HEK293T (cell line): ENCODE data around the gene CYP19A1.

ENCODE experiments used
- CTCF ChIA-PET: fragments of 350-600 bp; formaldehyde crosslinking; extraction: SDS; loops from one replicate; lab custom pipeline; 2021; ENCODE audit warnings: antibody characterized with exemption, inconsistent platforms; lab: Yijun Ruan, JAX
- POLR2A ChIA-PET: fragments of 350-600 bp; formaldehyde crosslinking; extraction: SDS; loops from one replicate; lab custom pipeline; 2020; ENCODE audit warnings: antibody characterized with exemption, inconsistent platforms; lab: Yijun Ruan, JAX
- DNase-seq: peaks from one replicate; pipeline ENCODE4 v3.0.0; 2012; ENCODE audit warnings: mixed read lengths; ENCODE audit errors: extremely low spot score
- ARNT ChIP-seq: fragments of 450-650 bp; IDR thresholded peaks from 2 replicates; pipeline ENCODE4 v1.6.1; 2017; ENCODE audit warnings: mild to moderate bottlenecking
- BHLHE40 ChIP-seq: fragments of 450-650 bp; IDR thresholded peaks from 2 replicates; pipeline ENCODE4 v1.6.1; 2016; ENCODE audit warnings: mild to moderate bottlenecking, moderate library complexity, borderline replicate concordance
- CTBP1 ChIP-seq: fragments of 450-650 bp; IDR thresholded peaks from 2 replicates; pipeline ENCODE4 v1.6.1; 2016; ENCODE audit warnings: borderline replicate concordance
- ELF4 ChIP-seq: fragments of 450-650 bp; IDR thresholded peaks from 2 replicates; pipeline ENCODE4 v1.6.1; 2017; ENCODE audit warnings: antibody characterized with exemption
- FOXA1 ChIP-seq: fragments of 450-650 bp; IDR thresholded peaks from 2 replicates; pipeline ENCODE4 v1.6.1; 2016; ENCODE audit warnings: mild to moderate bottlenecking
- FOXK2 ChIP-seq: fragments of 450-650 bp; IDR thresholded peaks from 2 replicates; pipeline ENCODE4 v1.6.1; 2016; ENCODE audit warnings: mild to moderate bottlenecking
- FOXM1 ChIP-seq: fragments of 450-650 bp; IDR thresholded peaks from 2 replicates; pipeline ENCODE4 v1.6.1; 2017; ENCODE audit warnings: mild to moderate bottlenecking, borderline replicate concordance
- HDGF ChIP-seq: fragments of 450-650 bp; IDR thresholded peaks from 2 replicates; pipeline ENCODE4 v1.6.1; 2017; ENCODE audit warnings: antibody characterized with exemption, borderline replicate concordance
- L3MBTL2 ChIP-seq: fragments of 450-650 bp; conservative IDR thresholded peaks from 2 replicates; pipeline ENCODE4 v1.6.1; 2016; ENCODE audit warnings: mild to moderate bottlenecking
- LEF1 ChIP-seq: fragments of 450-650 bp; IDR thresholded peaks from 2 replicates; pipeline ENCODE4 v1.6.1; 2017; ENCODE audit warnings: mild to moderate bottlenecking, borderline replicate concordance
- NFRKB ChIP-seq: fragments of 450-650 bp; IDR thresholded peaks from 2 replicates; pipeline ENCODE4 v1.6.1; 2016; ENCODE audit warnings: mild to moderate bottlenecking, moderate library complexity
- SP1 ChIP-seq: fragments of 450-650 bp; IDR thresholded peaks from 2 replicates; pipeline ENCODE4 v1.6.1; 2017
- SUZ12 ChIP-seq: fragments of 450-650 bp; IDR thresholded peaks from 2 replicates; pipeline ENCODE4 v1.6.1; 2016; ENCODE audit warnings: mild to moderate bottlenecking
- TARDBP ChIP-seq: fragments of 450-650 bp; IDR thresholded peaks from 2 replicates; pipeline ENCODE4 v1.6.1; 2016
- ZNF384 ChIP-seq: fragments of 450-650 bp; IDR thresholded peaks from 2 replicates; pipeline ENCODE4 v1.6.1; 2016
- TF ChIP-seq, protein P1 (sequence below): fragments of 450-650 bp; IDR thresholded peaks from 2 replicates; pipeline ENCODE4 v1.6.1; 2016

The CYP19A1 gene

DNA sequence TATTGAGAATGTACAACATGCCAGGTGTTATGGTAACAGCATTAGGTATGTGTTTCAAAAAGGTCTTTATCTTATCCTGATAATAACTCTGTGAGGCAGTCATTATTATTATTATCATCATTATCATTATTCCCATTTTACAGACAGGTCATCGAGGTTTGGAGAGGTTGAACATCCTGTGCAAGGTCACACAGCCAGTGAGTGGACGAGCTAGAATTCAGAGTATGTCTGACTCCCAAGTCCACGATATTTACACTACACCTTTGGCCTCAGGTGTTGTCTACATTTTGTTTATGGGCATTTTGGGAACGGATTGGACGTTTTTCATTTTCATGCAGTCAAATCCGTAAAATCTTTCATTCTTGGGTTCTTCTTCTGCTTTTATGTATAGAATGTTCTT lies 27.0 kb upstream of the CYP19A1 start:
- POLR2A ChIA-PET: no interaction called here
- CTCF ChIA-PET: no interaction called here
- no peak for DNase-seq
- TF ChIP-seq SUZ12 (no peak), FOXK2 (no peak)

DNA sequence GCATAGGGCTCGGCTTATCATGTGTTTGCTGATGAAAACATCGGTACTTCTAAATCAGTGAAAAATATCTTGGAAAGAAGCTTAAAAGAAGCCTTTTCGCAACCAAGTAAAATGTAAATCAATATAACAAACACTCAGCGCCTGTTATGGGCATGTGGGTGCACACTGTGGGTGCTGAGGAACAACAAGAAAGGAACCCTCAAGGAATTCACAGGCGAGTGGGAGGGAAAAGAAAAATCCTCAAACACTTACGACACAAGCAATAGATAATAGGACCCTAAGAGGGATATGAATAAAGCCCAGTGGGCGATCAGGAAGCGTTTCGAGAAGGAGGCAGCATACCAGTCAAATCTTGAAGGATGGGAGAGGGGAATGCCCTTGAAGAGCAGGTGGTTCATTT lies 25.0 kb upstream of the CYP19A1 start:
- POLR2A ChIA-PET: no interaction called here
- DNase-seq: no peak
- TF ChIP-seq TARDBP (no peak), FOXM1 (no peak), ZNF384 (no peak), HDGF (no peak), CTBP1 (no peak), SP1 (no peak), FOXK2 (no peak), SUZ12 (no peak), ARNT (no peak), NFRKB (no peak), L3MBTL2 (no peak), ELF4 (no peak)
- TF ChIP-seq, protein P1, sequence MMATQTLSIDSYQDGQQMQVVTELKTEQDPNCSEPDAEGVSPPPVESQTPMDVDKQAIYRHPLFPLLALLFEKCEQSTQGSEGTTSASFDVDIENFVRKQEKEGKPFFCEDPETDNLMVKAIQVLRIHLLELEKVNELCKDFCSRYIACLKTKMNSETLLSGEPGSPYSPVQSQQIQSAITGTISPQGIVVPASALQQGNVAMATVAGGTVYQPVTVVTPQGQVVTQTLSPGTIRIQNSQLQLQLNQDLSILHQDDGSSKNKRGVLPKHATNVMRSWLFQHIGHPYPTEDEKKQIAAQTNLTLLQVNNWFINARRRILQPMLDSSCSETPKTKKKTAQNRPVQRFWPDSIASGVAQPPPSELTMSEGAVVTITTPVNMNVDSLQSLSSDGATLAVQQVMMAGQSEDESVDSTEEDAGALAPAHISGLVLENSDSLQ: no peak
- CTCF ChIA-PET: no interaction called here

DNA sequence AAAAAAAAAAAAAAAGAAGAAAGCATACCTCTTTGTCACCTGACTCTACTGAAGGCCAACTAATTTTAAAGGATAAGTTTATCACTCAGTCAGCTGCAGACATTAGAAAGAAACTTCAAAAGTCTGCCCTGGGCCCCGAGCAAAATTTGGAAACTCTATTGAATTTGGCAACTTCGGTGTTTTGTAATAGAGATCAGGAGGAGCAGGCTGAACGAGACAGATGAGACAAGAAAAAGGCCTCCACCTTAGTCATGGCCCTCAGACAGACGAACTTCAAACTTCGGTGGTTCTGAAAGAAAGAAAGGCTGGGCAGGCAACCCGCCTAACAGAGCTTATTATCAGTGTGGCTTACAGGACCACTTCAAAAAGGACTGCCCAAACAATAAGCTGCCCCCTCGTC lies 21.6 kb upstream of the CYP19A1 start:
- no peak for DNase-seq
- CTCF ChIA-PET: no interaction called here
- POLR2A ChIA-PET: no interaction called here
- TF ChIP-seq ARNT (no peak), HDGF (no peak), TARDBP (no peak), BHLHE40 (no peak), NFRKB (no peak), L3MBTL2 (no peak), SUZ12 (no peak)

DNA sequence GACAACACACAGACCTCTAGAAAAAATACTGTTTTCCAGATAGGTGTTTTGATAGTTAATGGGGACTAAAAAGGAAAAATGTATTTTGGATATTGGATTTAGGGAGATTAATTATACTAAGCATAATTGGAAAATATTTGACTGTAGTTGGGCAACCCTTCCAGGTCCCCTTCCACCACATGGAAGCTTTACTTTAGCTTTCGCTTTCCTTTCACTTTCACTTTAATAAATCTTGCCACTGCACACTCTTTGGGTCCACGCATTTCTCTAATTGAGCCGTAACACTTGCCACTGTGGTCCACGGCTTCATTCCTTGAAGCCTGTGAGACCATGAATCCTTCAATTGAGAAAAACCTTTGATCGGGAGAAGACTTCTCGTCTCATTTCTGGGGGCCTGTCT lies 18.6 kb upstream of the CYP19A1 start:
- ChIA-PET CTCF (no interaction called here), POLR2A (no interaction called here)
- TF ChIP-seq ARNT (no peak), FOXA1 (no peak), BHLHE40 (no peak), TARDBP (no peak), ZNF384 (no peak), SP1 (no peak), CTBP1 (no peak), SUZ12 (no peak), LEF1 (no peak), HDGF (no peak), NFRKB (no peak), FOXK2 (no peak), L3MBTL2 (no peak), ELF4 (no peak), FOXM1 (no peak)
- TF ChIP-seq, protein P1: no peak

DNA sequence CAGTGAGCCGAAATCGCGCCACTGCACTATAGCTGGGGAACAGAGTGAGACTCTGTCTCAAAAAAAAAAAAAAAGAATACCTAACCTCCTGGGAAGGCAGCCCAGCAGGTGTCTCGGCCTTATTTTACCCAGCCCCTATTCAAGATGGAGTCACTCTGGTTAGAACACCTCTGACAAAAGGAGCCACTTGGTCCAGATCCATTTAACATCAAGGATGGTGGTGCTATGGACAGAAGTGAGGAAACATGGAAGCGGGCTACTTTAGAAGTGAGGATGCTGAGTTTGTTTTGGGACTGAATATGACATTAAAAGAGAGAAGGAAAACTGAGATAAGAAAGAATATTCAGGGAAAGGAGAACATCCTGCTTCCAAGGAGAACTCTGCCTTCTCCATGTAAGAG lies 17.8 kb upstream of the CYP19A1 start:
- TF ChIP-seq SUZ12 (no peak), SP1 (no peak), FOXM1 (no peak), LEF1 (no peak), NFRKB (no peak), ELF4 (no peak), FOXK2 (no peak), CTBP1 (no peak), FOXA1 (no peak), ARNT (no peak), HDGF (no peak), L3MBTL2 (no peak), TARDBP (no peak), ZNF384 (no peak), BHLHE40 (no peak)
- TF ChIP-seq, protein P1: no peak
- POLR2A ChIA-PET: no interaction called here
- CTCF ChIA-PET: no interaction called here
- no peak for DNase-seq

More for the DNA sequence above, 18.6 kb upstream of the CYP19A1 start:
- DNase-seq: no peak

DNA sequence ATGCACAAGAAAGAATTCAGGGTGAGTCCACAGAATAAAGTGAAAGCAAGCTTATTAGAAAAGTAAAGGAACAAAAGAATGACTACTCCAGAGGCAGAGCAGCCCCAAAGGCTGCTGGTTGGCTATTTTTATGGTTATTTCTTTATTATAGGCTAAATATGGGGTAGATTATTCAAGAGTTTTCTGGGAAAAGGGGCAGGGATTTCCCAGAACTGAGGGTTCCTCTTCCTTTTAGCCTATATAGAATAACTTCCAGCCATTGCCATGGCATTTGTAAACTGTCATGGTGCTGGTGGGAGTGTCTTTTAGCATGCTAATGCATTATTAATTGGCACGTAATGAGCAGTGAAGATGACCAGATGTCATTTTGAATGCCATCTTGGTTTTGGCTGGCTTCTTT lies 16.7 kb upstream of the CYP19A1 start:
- ChIA-PET CTCF (no interaction called here), POLR2A (no interaction called here)
- TF ChIP-seq ARNT (no peak), NFRKB (no peak), FOXM1 (no peak), L3MBTL2 (no peak), LEF1 (no peak), ZNF384 (no peak), BHLHE40 (no peak)
- DNase-seq: no peak

DNA sequence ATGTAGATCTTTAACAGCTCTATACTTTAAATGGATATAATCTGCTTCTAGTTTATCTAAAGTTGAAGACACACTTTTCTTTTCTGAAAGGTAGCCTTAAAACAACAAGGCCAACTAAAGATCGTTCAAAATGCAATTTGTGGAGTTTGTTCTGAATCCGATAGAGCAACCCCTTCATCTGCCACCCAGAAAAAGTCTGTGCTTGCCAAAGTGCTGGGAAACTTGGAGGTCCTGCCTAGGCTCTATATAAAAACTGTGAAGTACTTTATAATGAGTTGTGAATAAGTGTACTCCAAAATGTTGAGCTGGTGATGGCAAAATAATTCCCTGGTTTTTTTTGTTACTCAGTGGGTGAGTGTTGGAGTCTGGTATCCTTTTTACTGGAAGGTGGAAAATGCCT lies 15.6 kb upstream of the CYP19A1 start:
- TF ChIP-seq ELF4 (no peak), FOXM1 (no peak), SUZ12 (no peak), BHLHE40 (no peak), NFRKB (no peak), TARDBP (no peak), SP1 (no peak), L3MBTL2 (no peak), CTBP1 (no peak), FOXK2 (no peak), ZNF384 (no peak), FOXA1 (no peak), HDGF (no peak), ARNT (no peak), LEF1 (no peak)
- TF ChIP-seq, protein P1: no peak
- ChIA-PET CTCF (no interaction called here), POLR2A (no interaction called here)
- DNase-seq: no peak
